SK-N-SH (cell line): ENCODE results near the gene IP6K1. TPM values are rescaled to one million over a fixed set of nuclear protein-coding genes. Genes with fewer than 3 reads are reported as not detected.

Experiments used
- CTCF ChIA-PET: fragments of 300-600, 350-600 bp; formaldehyde crosslinking; extraction: SDS; loops from one replicate; lab custom pipeline; 2021; lab: Yijun Ruan, JAX
- POLR2A ChIA-PET: fragments of 350-600 bp; sonication (Branson Sonifier 250); formaldehyde crosslinking; extraction: SDS; loops from one replicate; lab custom pipeline; 2020; ENCODE audit warnings: antibody characterized with exemption, inconsistent platforms; lab: Yijun Ruan, JAX
- DNase-seq: peaks from one replicate; pipeline ENCODE4 v3.0.0; 2012
- H2AFZ ChIP-seq: fragments of 200-600 bp; sonication (generic); 2 replicates; pipeline ENCODE4 v1.8.1; 2016; ENCODE audit warnings: antibody characterized with exemption, mild to moderate bottlenecking, low read depth
- H3F3A ChIP-seq: fragments of 200-600 bp; sonication (generic); replicated peaks from 2 replicates; pipeline ENCODE3; 2016; ENCODE audit warnings: antibody characterized with exemption, mild to moderate bottlenecking; ENCODE audit not compliant: insufficient read depth
- H3K27ac ChIP-seq, 2 experiments: fragments of 200-500 bp in 1 of 2; fragments of 200-600 bp in 1 of 2; sonication (Bioruptor generic) in 1 of 2; sonication (generic), shearing (Covaris generic) in 1 of 2; 2 replicates each; pipeline versions ENCODE4 v1.5.1 to v1.6.1; 2014 to 2016; ENCODE audit warnings: low read depth in 2 of 2, inconsistent platforms in 1 of 2, low read length in 1 of 2, mild to moderate bottlenecking in 1 of 2, mixed read lengths in 1 of 2
- H3K27me3 ChIP-seq: fragments of 200-600 bp; sonication (generic), shearing (Covaris generic); 2 replicates; pipeline ENCODE4 v1.6.1; 2016; ENCODE audit warnings: mixed run types; ENCODE audit not compliant: insufficient read depth
- H3K36me3 ChIP-seq, 2 experiments: fragments of 200-500 bp in 1 of 2; fragments of 200-600 bp in 1 of 2; sonication (Bioruptor generic) in 1 of 2; sonication (generic) in 1 of 2; replicated peaks in 1 of 2; 2 replicates each; pipeline versions ENCODE3 to v1.5.1; 2014 to 2016; ENCODE audit warnings: low read length in 1 of 2, mild to moderate bottlenecking in 1 of 2; ENCODE audit not compliant: insufficient read depth in 2 of 2, control insufficient read depth in 1 of 2
- H3K4me1 ChIP-seq, 2 experiments: fragments of 200-500 bp in 1 of 2; fragments of 200-600 bp in 1 of 2; sonication (Bioruptor generic) in 1 of 2; sonication (generic), shearing (Covaris generic) in 1 of 2; 2 replicates each; pipeline versions ENCODE4 v1.5.1 to v1.6.1; 2014 to 2016; ENCODE audit warnings: low read depth in 1 of 2, low read length in 1 of 2, mixed run types in 1 of 2; ENCODE audit not compliant: insufficient read depth in 2 of 2, control insufficient read depth in 1 of 2
- H3K4me2 ChIP-seq: fragments of 200-600 bp; sonication (generic), shearing (Covaris generic); 2 replicates; pipeline ENCODE4 v1.6.1; 2017; ENCODE audit warnings: mixed run types
- H3K4me3 ChIP-seq, 2 experiments: fragments of 200-500 bp in 1 of 2; fragments of 200-600 bp in 1 of 2; sonication (Bioruptor generic) in 1 of 2; sonication (generic), shearing (Covaris generic) in 1 of 2; 2 replicates each; pipeline versions ENCODE4 v1.5.1 to v1.8.1; 2014 to 2016; ENCODE audit warnings: low read depth in 2 of 2, inconsistent platforms in 1 of 2, low read length in 1 of 2, mild to moderate bottlenecking in 1 of 2, mixed read lengths in 1 of 2, moderate library complexity in 1 of 2
- H3K79me2 ChIP-seq: fragments of 200-600 bp; sonication (generic); 2 replicates; pipeline ENCODE4 v1.8.1; 2017; ENCODE audit warnings: mild to moderate bottlenecking; ENCODE audit not compliant: insufficient read depth
- H3K9ac ChIP-seq: fragments of 200-600 bp; sonication (generic); 2 replicates; pipeline ENCODE4 v1.6.1; 2017; ENCODE audit warnings: mixed run types
- H3K9me2 ChIP-seq: fragments of 200-600 bp; sonication (generic); 2 replicates; pipeline ENCODE4 v1.6.1; 2017; ENCODE audit warnings: mixed run types
- H3K9me3 ChIP-seq: fragments of 200-600 bp; sonication (generic); 2 replicates; pipeline ENCODE4 v1.6.1; 2017; ENCODE audit warnings: mixed run types, mild to moderate bottlenecking, moderate library complexity
- H4K20me1 ChIP-seq: fragments of 200-600 bp; sonication (generic); 2 replicates; pipeline ENCODE4 v1.6.1; 2017; ENCODE audit warnings: mild to moderate bottlenecking, mixed run types; ENCODE audit not compliant: insufficient read depth
- CTCF ChIP-seq: fragments of 200-600 bp; sonication (generic); IDR thresholded peaks from 2 replicates; pipeline ENCODE4 v1.6.1; 2017; ENCODE audit warnings: antibody characterized with exemption, mild to moderate bottlenecking, moderate library complexity
- ELF1 ChIP-seq: IDR thresholded peaks from 2 replicates; pipeline ENCODE4 v1.4.0; 2012
- EZH2phosphoT487 ChIP-seq: fragments of 200-600 bp; sonication (generic); IDR thresholded peaks from 2 replicates; pipeline ENCODE4 v1.6.1; 2017; ENCODE audit warnings: low read depth, mixed run types, mild to moderate bottlenecking, antibody characterized with exemption, moderate library complexity, borderline replicate concordance
- FOSL2 ChIP-seq: IDR thresholded peaks from 2 replicates; pipeline ENCODE4 v1.4.0; 2012; ENCODE audit warnings: low read depth, mild to moderate bottlenecking, moderate library complexity, borderline replicate concordance
- FOXM1 ChIP-seq: IDR thresholded peaks from 2 replicates; pipeline ENCODE4 v1.4.0; 2012; ENCODE audit warnings: low read depth, mild to moderate bottlenecking
- JUND ChIP-seq: IDR thresholded peaks from 2 replicates; pipeline ENCODE4 v1.4.0; 2012
- MEF2A ChIP-seq: IDR thresholded peaks from 2 replicates; pipeline ENCODE4 v1.4.0; 2012; ENCODE audit warnings: low read depth, borderline replicate concordance
- MXI1 ChIP-seq: IDR thresholded peaks from 2 replicates; pipeline ENCODE4 v1.6.1; 2012; ENCODE audit warnings: mild to moderate bottlenecking, low read depth, low read length, improper control_type of control experiment
- NRF1 ChIP-seq: IDR thresholded peaks from 2 replicates; pipeline ENCODE4 v1.6.1; 2012; ENCODE audit warnings: low read depth, mild to moderate bottlenecking, low read length
- PBX3 ChIP-seq: IDR thresholded peaks from 2 replicates; pipeline ENCODE4; 2012
- RAD21 ChIP-seq: IDR thresholded peaks from 2 replicates; pipeline ENCODE4 v1.6.1; 2012; ENCODE audit warnings: mild to moderate bottlenecking, low read length
- RCOR1 ChIP-seq: fragments of 150-350 bp; IDR thresholded peaks from 2 replicates; pipeline ENCODE4 v1.6.1; 2017; ENCODE audit warnings: antibody characterized with exemption, low read length
- RFX5 ChIP-seq: IDR thresholded peaks from 2 replicates; pipeline ENCODE4 v1.6.1; 2012; ENCODE audit warnings: mild to moderate bottlenecking, improper control_type of control experiment, low read length
- RXRA ChIP-seq: IDR thresholded peaks from 2 replicates; pipeline ENCODE4 v1.4.0; 2012; ENCODE audit warnings: low read depth, mild to moderate bottlenecking, borderline replicate concordance
- SIN3A ChIP-seq: IDR thresholded peaks from 2 replicates; pipeline ENCODE4 v1.6.1; 2012; ENCODE audit warnings: low read depth, mild to moderate bottlenecking, low read length, moderate library complexity, borderline replicate concordance
- SMC3 ChIP-seq: IDR thresholded peaks from 2 replicates; pipeline ENCODE4 v1.6.1; 2012; ENCODE audit warnings: low read depth, low read length, improper control_type of control experiment
- TCF12 ChIP-seq: IDR thresholded peaks from 2 replicates; pipeline ENCODE4 v1.4.0; 2012
- USF1 ChIP-seq: IDR thresholded peaks from 2 replicates; pipeline ENCODE4 v1.4.0; 2012; ENCODE audit warnings: low read depth, borderline replicate concordance
- WGBS: methylation state at CpG from one replicate; pipeline ENCODE4 v1.1.6; 2017; ENCODE audit warnings: low lambda C conversion rate; 5-methylcytosine and 5-hydroxymethylcytosine counted together
- polyA plus RNA-seq, 3 experiments: library from polyadenylated mRNA; depleted of rRNA; stranded (reverse); fragments of >200 nt; gene quantifications; 2 replicates each; pipeline ENCODE4 v1.2.3, GENCODE V29; 2012

IP6K1 gene
- polyA plus RNA-seq, 1 of the 3 experiments (the other 2 are of a cell fraction): 23.3 TPM

- H3K4me1 ChIP-seq: peaks cover 0 to 6% of the 10 kb centered on the region in 2 experiments; a peak in 1 of 4 replicates
- no peaks in the 10 kb centered on the region for H3K9me2 ChIP-seq
- POLR2A ChIA-PET: no interaction called here
- 62% methylated on average over 9 of the region's 9 CpGs for WGBS
- no peaks in the 10 kb centered on the region for H3K27me3 ChIP-seq
- TF ChIP-seq RFX5: no peak
- peak; percentile 62 for TF ChIP-seq PBX3
- no peak overlapping the region for H3K27ac ChIP-seq
- CTCF ChIA-PET: interaction anchor here (1.5 to 2.7 kb wide), 2 partner anchors 12 to 48 kb away, joined by 4 to 10 read pairs; partner anchors contain the start of gene INKA1
- peaks cover 5% of the 10 kb centered on the region for H3K79me2 ChIP-seq
- H3K4me3 ChIP-seq: no peak overlapping the region
- no peaks in the 10 kb centered on the region for H3F3A ChIP-seq
- no peak overlapping the region for H3K9ac ChIP-seq
- no peaks in the 10 kb centered on the region for H3K9me3 ChIP-seq
- H3K36me3 ChIP-seq: no peaks in the 10 kb centered on the region
- H2AFZ ChIP-seq: no peak overlapping the region
- H4K20me1 ChIP-seq: no peaks in the 10 kb centered on the region
- no peak overlapping the region for H3K4me2 ChIP-seq
- peak; percentile 41 for DNase-seq
Observed at GRCh38 chr3:49790626-49791411, 4.5 kb upstream of the IP6K1 start.

- DNase-seq: no peak
- H3K36me3 ChIP-seq: peaks cover 0 to 16% of the 10 kb centered on the region in 2 experiments
- no peak overlapping the region for H2AFZ ChIP-seq
- H3K4me3 ChIP-seq: no peak overlapping the region
- POLR2A ChIA-PET: no interaction called here
- H4K20me1 ChIP-seq: no peaks in the 10 kb centered on the region
- no peaks in the 10 kb centered on the region for H3K9me2 ChIP-seq
- H3K27ac ChIP-seq: no peak overlapping the region
- no peaks in the 10 kb centered on the region for H3K9me3 ChIP-seq
- CTCF ChIA-PET: interaction anchor here (0.7 to 3.3 kb wide), 2 partner anchors 14 to 52 kb away, joined by 3 to 23 read pairs; partner anchors contain the start of gene INKA1
- H3K4me2 ChIP-seq: no peak overlapping the region
- 92% methylated on average over 2 of the region's 2 CpGs for WGBS
- H3K27me3 ChIP-seq: no peaks in the 10 kb centered on the region
- H3F3A ChIP-seq: no peaks in the 10 kb centered on the region
- H3K4me1 ChIP-seq: peaks cover 5 to 6% of the 10 kb centered on the region in 2 experiments; a peak in 1 of 4 replicates
- no peak for TF ChIP-seq RAD21
- TF ChIP-seq SMC3: no peak
- no peak for TF ChIP-seq MEF2A
- TF ChIP-seq PBX3: no peak
- TF ChIP-seq USF1: no peak
- TF ChIP-seq RXRA: no peak
- no peak for TF ChIP-seq FOXM1
- TF ChIP-seq SIN3A: no peak
- no peak for TF ChIP-seq ELF1
- no peak for TF ChIP-seq JUND
- no peak for TF ChIP-seq RCOR1
- no peak for TF ChIP-seq TCF12
- TF ChIP-seq MXI1: no peak
- TF ChIP-seq NRF1: no peak
- TF ChIP-seq FOSL2: no peak
- no peak for TF ChIP-seq EZH2phosphoT487
- no peak for TF ChIP-seq CTCF
- no peak overlapping the region for H3K9ac ChIP-seq
- peaks cover 33% of the 10 kb centered on the region for H3K79me2 ChIP-seq
Observed at GRCh38 chr3:49788056-49788455, 1.7 kb upstream of the IP6K1 start.
